Stimulated activated CD8-positive, alpha-beta memory T cell treated with anti-CD3 and anti-CD28 coated beads, Interleukin-2, amount 100 ng/mL, for 48 hours (primary cell): ENCODE measurements around the gene STRA8.

ENCODE experiments used
- DNase-seq, 2 donors: peaks; one replicate each; pipeline ENCODE4 v3.0.0-alpha.2; 2020; ENCODE audit warnings: low read depth in 2 of 2

The STRA8 gene

GRCh38 chr7:135233570-135233969 is at the start of gene STRA8:
STRA8 (plus strand) TSS chr7:135233838; CDS start chr7:135240525, 6,687 bp downstream.
- DNase-seq: no peak

- DNase-seq: no peak
These were observed 49.3 kb upstream of the STRA8 start for GRCh38 chr7:135184254-135184841.

GRCh38 chr7:135185471-135186260 is 48.0 kb upstream of the STRA8 start:
- no peak for DNase-seq

GRCh38 chr7:135186261-135186540 is 47.4 kb upstream of the STRA8 start:
- DNase-seq: no peak

- no peak for DNase-seq
These were observed 46.8 kb upstream of the STRA8 start for GRCh38 chr7:135186841-135187253.

GRCh38 chr7:135188298-135188984 is 45.2 kb upstream of the STRA8 start:
- no peak for DNase-seq

GRCh38 chr7:135189221-135189662 is 44.4 kb upstream of the STRA8 start:
- DNase-seq: no peak

- no peak for DNase-seq
These were observed 43.7 kb upstream of the STRA8 start for GRCh38 chr7:135189961-135190360.

- no peak for DNase-seq
These were observed 42.9 kb upstream of the STRA8 start for GRCh38 chr7:135190703-135191102.

- DNase-seq: no peak
These were observed 40.6 kb upstream of the STRA8 start for GRCh38 chr7:135192914-135193536.

GRCh38 chr7:135193615-135194081 is 40.0 kb upstream of the STRA8 start:
- DNase-seq: no peak

- DNase-seq: no peak
These were observed 39.0 kb upstream of the STRA8 start for GRCh38 chr7:135194494-135195095.

GRCh38 chr7:135195156-135195555 is 38.5 kb upstream of the STRA8 start:
- no peak for DNase-seq

- DNase-seq: no peak
These were observed 37.5 kb upstream of the STRA8 start for GRCh38 chr7:135195968-135196629.

GRCh38 chr7:135197343-135197742 is 36.3 kb upstream of the STRA8 start:
- DNase-seq: no peak

GRCh38 chr7:135197906-135198655 is 35.6 kb upstream of the STRA8 start:
- no peak for DNase-seq

GRCh38 chr7:135199439-135199838 is 34.2 kb upstream of the STRA8 start:
- no peak for DNase-seq

GRCh38 chr7:135200821-135201331 is 32.8 kb upstream of the STRA8 start:
- DNase-seq: no peak

- DNase-seq: no peak
These were observed 32.3 kb upstream of the STRA8 start for GRCh38 chr7:135201350-135201749.

GRCh38 chr7:135204341-135204749 is 29.3 kb upstream of the STRA8 start:
- no peak for DNase-seq
